ENCODE data around the gene CSGALNACT2. TPM values are rescaled to one million over a fixed set of nuclear protein-coding genes. Genes with fewer than 3 reads are reported as not detected.
"Not testable (repeated sequence)": the region's sequence is repeated elsewhere in the genome, so short reads cannot be mapped to it uniquely, and the experiment has no call there.

Gene CSGALNACT2
- polyA plus RNA-seq, 1 experiment: 14.1 TPM

DNA sequence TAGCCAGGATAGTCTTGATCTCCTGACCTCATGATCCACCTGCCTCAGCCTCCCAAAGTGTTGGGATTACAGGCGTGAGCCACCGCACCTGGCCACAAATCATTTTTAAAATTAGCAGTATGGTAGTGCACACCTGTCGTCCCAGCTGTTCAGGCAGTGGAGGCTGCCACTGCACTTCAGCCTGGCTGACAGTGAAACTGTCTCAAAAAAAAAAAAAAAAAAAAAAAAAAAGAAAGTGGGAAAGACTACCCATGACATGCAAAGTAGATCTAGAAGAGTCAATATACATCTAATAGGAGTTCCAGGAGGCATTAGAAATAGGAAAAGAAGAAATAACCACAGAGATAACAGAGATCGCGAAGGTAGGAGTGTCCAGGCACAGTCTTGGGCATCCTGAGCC is 3.2 kb downstream of the CSGALNACT2 start:
- ChIA-PET POLR2A (no interaction called here), CTCF (interaction anchor here (1.4 kb wide), 1 partner anchor 64 kb away, joined by 3 read pairs; no protein-coding TSS in a partner anchor)
- H3K4me3 ChIP-seq (ENCODE audit: low read depth, low read length): no peak overlapping the region
- DNase-seq (ENCODE audit: low read depth): no peak
- no peaks in the 10 kb centered on the region for H3K27me3 ChIP-seq (ENCODE audit: control insufficient read depth, insufficient read depth, low read length)
- no peaks in the 10 kb centered on the region for H3K36me3 ChIP-seq (ENCODE audit: control insufficient read depth, insufficient read depth, low read length)
- TF ChIP-seq, protein P1, sequence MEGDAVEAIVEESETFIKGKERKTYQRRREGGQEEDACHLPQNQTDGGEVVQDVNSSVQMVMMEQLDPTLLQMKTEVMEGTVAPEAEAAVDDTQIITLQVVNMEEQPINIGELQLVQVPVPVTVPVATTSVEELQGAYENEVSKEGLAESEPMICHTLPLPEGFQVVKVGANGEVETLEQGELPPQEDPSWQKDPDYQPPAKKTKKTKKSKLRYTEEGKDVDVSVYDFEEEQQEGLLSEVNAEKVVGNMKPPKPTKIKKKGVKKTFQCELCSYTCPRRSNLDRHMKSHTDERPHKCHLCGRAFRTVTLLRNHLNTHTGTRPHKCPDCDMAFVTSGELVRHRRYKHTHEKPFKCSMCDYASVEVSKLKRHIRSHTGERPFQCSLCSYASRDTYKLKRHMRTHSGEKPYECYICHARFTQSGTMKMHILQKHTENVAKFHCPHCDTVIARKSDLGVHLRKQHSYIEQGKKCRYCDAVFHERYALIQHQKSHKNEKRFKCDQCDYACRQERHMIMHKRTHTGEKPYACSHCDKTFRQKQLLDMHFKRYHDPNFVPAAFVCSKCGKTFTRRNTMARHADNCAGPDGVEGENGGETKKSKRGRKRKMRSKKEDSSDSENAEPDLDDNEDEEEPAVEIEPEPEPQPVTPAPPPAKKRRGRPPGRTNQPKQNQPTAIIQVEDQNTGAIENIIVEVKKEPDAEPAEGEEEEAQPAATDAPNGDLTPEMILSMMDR (IDR thresholded peaks at IDR 0.05; ENCODE audit: insufficient read depth, low read depth, low read length): no peak

DNA sequence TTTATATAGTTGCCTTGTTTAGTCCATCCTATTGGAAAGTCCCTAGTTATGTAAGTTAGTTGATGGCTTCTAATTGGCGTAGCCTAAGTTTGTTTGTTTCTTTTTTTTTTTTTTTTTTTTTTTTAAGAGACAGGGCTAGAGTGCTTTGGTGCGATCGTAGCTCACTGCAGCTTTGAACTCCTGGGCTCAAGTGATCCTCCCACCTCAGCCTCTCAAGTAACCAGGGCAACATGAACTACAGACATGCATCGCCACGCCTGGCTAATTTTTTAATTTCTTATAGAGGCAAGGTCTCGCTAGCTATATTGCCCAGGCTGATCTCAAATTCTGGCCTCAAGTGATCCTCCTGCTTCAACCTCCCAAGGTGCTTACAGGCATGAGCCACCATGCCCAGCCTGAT is 7.1 kb downstream of the CSGALNACT2 start:
- no peak for DNase-seq (ENCODE audit: low read depth)
- CTCF ChIA-PET: no interaction called here
- Histone ChIP-seq H3K27me3 (ENCODE audit: control insufficient read depth, insufficient read depth, low read length) (no peaks in the 10 kb centered on the region), H3K36me3 (ENCODE audit: control insufficient read depth, insufficient read depth, low read length) (no peaks in the 10 kb centered on the region), H3K4me3 (ENCODE audit: low read depth, low read length) (no peak overlapping the region)
- POLR2A ChIA-PET: no interaction called here
- TF ChIP-seq, protein P1 (IDR thresholded peaks at IDR 0.05; ENCODE audit: insufficient read depth, low read depth, low read length): no peak

DNA sequence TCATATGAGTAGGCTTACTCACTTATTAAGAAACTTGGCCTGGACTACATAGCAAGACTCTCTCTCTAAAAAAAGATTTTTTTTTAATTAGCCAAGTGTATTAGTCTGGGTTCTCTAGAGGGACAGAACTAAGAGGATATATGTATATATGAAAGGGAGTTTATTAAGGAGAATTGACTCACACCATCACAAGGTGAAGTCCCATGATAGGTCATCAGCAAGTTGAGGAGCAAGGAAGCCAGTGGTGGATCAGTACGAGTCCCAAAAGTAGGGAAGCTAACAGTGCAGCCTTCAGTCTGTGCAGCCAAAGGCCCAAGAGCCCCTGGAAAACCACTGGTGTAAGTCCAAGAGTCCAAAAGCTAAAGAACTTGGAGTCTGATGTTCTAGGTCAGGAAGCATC is 7.7 kb downstream of the CSGALNACT2 start:
- CTCF ChIA-PET; DNase-seq (ENCODE audit: low read depth); POLR2A ChIA-PET; H3K36me3 ChIP-seq (ENCODE audit: control insufficient read depth, insufficient read depth, low read length); H3K27me3 ChIP-seq (ENCODE audit: control insufficient read depth, insufficient read depth, low read length); H3K4me3 ChIP-seq (ENCODE audit: low read depth, low read length): not testable (repeated sequence)

DNA sequence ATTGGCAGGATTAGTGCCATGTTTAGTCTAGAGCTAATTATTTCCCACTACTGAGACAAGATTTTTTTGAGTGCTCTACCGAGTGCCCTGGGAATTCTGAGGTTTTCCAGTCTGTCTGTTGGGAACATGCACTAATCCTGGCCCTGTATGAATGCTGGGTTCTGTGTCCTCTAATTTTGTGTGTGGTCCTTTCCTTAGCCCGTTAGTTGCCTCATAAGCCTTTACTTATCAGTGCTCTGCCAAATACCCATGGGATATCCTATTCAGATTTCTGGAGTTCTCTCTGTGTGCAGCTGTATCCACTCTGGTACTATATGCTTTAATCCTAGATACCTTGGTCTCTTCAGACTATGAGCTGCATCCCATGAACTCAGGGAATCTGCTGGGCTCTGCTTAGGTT is 13.1 kb downstream of the CSGALNACT2 start:
- CTCF ChIA-PET: interaction anchor here (0.7 to 1.3 kb wide), 2 partner anchors 11 to 244 kb away, joined by 3 read pairs; no protein-coding TSS in a partner anchor
- H3K4me3 ChIP-seq (ENCODE audit: low read depth, low read length): no peak overlapping the region
- POLR2A ChIA-PET: no interaction called here
- DNase-seq (ENCODE audit: low read depth): no peak
- H3K36me3 ChIP-seq (ENCODE audit: control insufficient read depth, insufficient read depth, low read length): no peaks in the 10 kb centered on the region
- TF ChIP-seq, protein P1 (IDR thresholded peaks at IDR 0.05; ENCODE audit: insufficient read depth, low read depth, low read length): no peak
- no peaks in the 10 kb centered on the region for H3K27me3 ChIP-seq (ENCODE audit: control insufficient read depth, insufficient read depth, low read length)

DNA sequence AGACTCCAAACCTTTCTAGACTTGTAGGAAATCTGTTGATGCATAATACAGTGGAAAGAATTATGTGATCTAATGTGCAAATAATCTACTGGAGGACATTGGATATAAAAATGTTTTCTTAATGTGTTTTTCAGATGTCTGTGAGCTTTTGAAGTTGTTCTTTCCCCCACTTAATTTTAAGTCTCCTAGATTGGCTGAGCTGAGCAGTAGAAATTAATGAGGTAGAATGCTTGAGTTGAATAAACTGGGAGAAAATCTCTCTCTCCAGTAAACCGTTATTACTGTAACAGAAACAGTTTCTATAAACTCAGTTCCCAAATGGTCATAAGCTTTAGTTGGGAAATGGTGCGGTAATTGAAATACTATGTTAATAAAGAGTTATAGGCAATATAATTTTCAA is 15.7 kb downstream of the CSGALNACT2 start:
- no peaks in the 10 kb centered on the region for H3K36me3 ChIP-seq (ENCODE audit: control insufficient read depth, insufficient read depth, low read length)
- H3K27me3 ChIP-seq (ENCODE audit: control insufficient read depth, insufficient read depth, low read length): no peaks in the 10 kb centered on the region
- DNase-seq (ENCODE audit: low read depth): no peak
- TF ChIP-seq, protein P1 (IDR thresholded peaks at IDR 0.05; ENCODE audit: insufficient read depth, low read depth, low read length): no peak
- ChIA-PET POLR2A (no interaction called here), CTCF (interaction anchor here (0.6 to 1.1 kb wide), 2 partner anchors 17 to 22 kb away, joined by 3 to 4 read pairs; no protein-coding TSS in a partner anchor)
- H3K4me3 ChIP-seq (ENCODE audit: low read depth, low read length): no peak overlapping the region

DNA sequence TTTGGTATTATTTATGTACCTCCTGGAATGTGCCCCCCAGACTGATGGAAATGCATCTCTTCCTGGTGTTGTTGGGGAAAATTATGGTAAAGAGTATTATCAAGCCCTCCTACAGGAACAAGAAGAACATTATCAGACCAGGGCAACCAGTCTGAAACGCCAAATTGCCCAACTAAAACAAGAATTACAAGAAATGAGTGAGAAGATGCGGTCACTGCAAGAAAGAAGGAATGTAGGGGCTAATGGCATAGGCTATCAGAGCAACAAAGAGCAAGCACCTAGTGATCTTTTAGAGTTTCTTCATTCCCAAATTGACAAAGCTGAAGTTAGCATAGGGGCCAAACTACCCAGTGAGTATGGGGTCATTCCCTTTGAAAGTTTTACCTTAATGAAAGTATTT is 17.0 kb downstream of the CSGALNACT2 start:
- no peak overlapping the region for H3K4me3 ChIP-seq (ENCODE audit: low read depth, low read length)
- TF ChIP-seq, protein P1 (IDR thresholded peaks at IDR 0.05; ENCODE audit: insufficient read depth, low read depth, low read length): no peak
- no peaks in the 10 kb centered on the region for H3K27me3 ChIP-seq (ENCODE audit: control insufficient read depth, insufficient read depth, low read length)
- H3K36me3 ChIP-seq (ENCODE audit: control insufficient read depth, insufficient read depth, low read length): no peaks in the 10 kb centered on the region
- DNase-seq (ENCODE audit: low read depth): no peak
- POLR2A ChIA-PET: interaction anchor here (0.6 kb wide), 1 partner anchor 43 kb away, joined by 4 read pairs; no protein-coding TSS in a partner anchor
- CTCF ChIA-PET: interaction anchor here (0.6 to 1.1 kb wide), 2 partner anchors 16 to 192 kb away, joined by 3 to 4 read pairs; no protein-coding TSS in a partner anchor
